ENCODE measurements around the gene KIAA1328.

GRCh38 chr18:37264956-37265355 lies 436.0 kb downstream of the KIAA1328 start:
- TF ChIP-seq CTCF (IDR thresholded peaks at IDR 0.05 in 4 of 5, conservative IDR thresholded peaks at IDR 0.05 in 1 of 5) (no peak), POLR2A (IDR thresholded peaks at IDR 0.05) (no peak)
